ENCODE results near the gene KRTAP19-5.
"Not testable (repeated sequence)": the region's sequence is repeated elsewhere in the genome, so short reads cannot be mapped to it uniquely, and the experiment has no call there.

Gene KRTAP19-5

GRCh38 chr21:30502041-30502440 is at the start of gene KRTAP19-5:
Gene KRTAP19-5 (minus strand): TSS chr21:30502141. CDS start chr21:30502090, 51 bp downstream.
- no peaks in the 10 kb centered on the region for H3K9me3 ChIP-seq (ENCODE audit: control insufficient read depth, low read length)
- H3K36me3 ChIP-seq (ENCODE audit: control insufficient read depth, insufficient read depth, low read length, severe bottlenecking) = no peaks in the 10 kb centered on the region
- H3K4me3 ChIP-seq (ENCODE audit: low read length) = no peak within 1 kb of the TSS
- H3K27me3 ChIP-seq (replicated peaks; ENCODE audit: control insufficient read depth, insufficient read depth, low read length) = no peaks in the 10 kb centered on the region
- no peak for DNase-seq (ENCODE audit: low read depth)
- H3K9ac ChIP-seq (ENCODE audit: low read length) = no peak within 1 kb of the TSS
- no peaks in the 10 kb centered on the region for H3K4me1 ChIP-seq (ENCODE audit: control insufficient read depth, insufficient read depth, low read length)

DNA sequence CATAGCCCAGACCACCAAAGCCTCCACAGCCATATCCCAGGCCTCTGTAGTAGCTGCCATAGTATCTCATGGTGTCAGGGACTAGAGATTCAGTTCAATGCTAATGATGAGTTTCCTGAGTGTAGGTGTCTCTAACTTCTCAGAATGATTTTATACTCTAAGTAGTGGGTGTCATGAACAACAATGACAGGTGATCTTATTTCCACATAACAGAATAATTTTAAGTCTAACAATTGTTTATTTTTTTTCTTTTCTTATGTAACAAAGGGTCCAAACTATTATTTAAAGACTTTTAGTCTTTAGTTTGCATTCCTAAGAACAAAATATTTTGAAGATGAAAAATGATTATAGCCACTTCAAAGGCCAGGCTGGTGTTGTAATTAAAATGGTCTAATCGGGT is 39.8 kb upstream of the KRTAP19-5 start, which contains the start of gene KRTAP19-6:
Gene KRTAP19-6 (minus strand): TSS at position 101 of the 400 bp plus-strand sequence. CDS start 31 bp downstream, at position 70.
- Histone ChIP-seq H3K4me1 (ENCODE audit: control insufficient read depth, insufficient read depth, low read length) (no peaks in the 10 kb centered on the region), H3K9ac (ENCODE audit: low read length) (no peak within 1 kb of the TSS), H3K9me3 (ENCODE audit: control insufficient read depth, low read length) (no peaks in the 10 kb centered on the region), H3K27me3 (replicated peaks; ENCODE audit: control insufficient read depth, insufficient read depth, low read length) (no peaks in the 10 kb centered on the region), H3K4me3 (ENCODE audit: low read length) (no peak within 1 kb of the TSS), H3K36me3 (ENCODE audit: control insufficient read depth, insufficient read depth, low read length, severe bottlenecking) (no peaks in the 10 kb centered on the region)
- DNase-seq (ENCODE audit: low read depth) = no peak

DNA sequence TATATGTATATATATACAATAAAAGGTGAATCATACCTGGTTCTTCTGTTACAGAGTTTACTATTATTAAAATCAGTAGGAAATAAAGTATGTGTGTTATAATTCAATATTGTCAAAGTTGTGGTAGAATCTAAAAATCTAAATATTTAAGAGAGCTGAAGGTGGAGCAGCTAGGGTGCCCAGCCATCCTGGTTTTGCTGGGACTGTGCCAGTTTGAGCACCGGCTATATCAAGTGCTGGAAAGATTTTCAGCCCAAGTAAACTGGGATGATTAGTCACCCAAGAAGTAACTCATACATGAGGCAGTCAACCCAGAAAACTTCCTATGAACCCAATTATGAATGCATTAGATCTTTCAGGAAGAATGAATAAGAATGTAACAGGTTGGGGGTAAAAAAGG is 16.9 kb upstream of the KRTAP19-5 start:
- no peak for DNase-seq (ENCODE audit: low read depth)
- Histone ChIP-seq H3K9ac (ENCODE audit: low read length) (no peak overlapping the region), H3K4me1 (ENCODE audit: control insufficient read depth, insufficient read depth, low read length) (no peaks in the 10 kb centered on the region), H3K27me3 (replicated peaks; ENCODE audit: control insufficient read depth, insufficient read depth, low read length) (no peaks in the 10 kb centered on the region), H3K36me3 (ENCODE audit: control insufficient read depth, insufficient read depth, low read length, severe bottlenecking) (no peaks in the 10 kb centered on the region), H3K4me3 (ENCODE audit: low read length) (no peak overlapping the region), H3K9me3 (ENCODE audit: control insufficient read depth, low read length) (no peaks in the 10 kb centered on the region)

GRCh38 chr21:30515681-30516080 is 13.7 kb upstream of the KRTAP19-5 start:
- no peak overlapping the region for H3K9ac ChIP-seq (ENCODE audit: low read length)
- H3K4me3 ChIP-seq (ENCODE audit: low read length) = no peak overlapping the region
- no peaks in the 10 kb centered on the region for H3K27me3 ChIP-seq (replicated peaks; ENCODE audit: control insufficient read depth, insufficient read depth, low read length)
- no peaks in the 10 kb centered on the region for H3K9me3 ChIP-seq (ENCODE audit: control insufficient read depth, low read length)
- DNase-seq (ENCODE audit: low read depth) = no peak
- H3K36me3 ChIP-seq (ENCODE audit: control insufficient read depth, insufficient read depth, low read length, severe bottlenecking) = no peaks in the 10 kb centered on the region
- H3K4me1 ChIP-seq (ENCODE audit: control insufficient read depth, insufficient read depth, low read length) = no peaks in the 10 kb centered on the region

GRCh38 chr21:30505621-30506205 is 3.8 kb upstream of the KRTAP19-5 start:
- DNase-seq (ENCODE audit: low read depth); H3K27me3 ChIP-seq (replicated peaks; ENCODE audit: control insufficient read depth, insufficient read depth, low read length); H3K9me3 ChIP-seq (ENCODE audit: control insufficient read depth, low read length); H3K9ac ChIP-seq (ENCODE audit: low read length); H3K4me1 ChIP-seq (ENCODE audit: control insufficient read depth, insufficient read depth, low read length); H3K4me3 ChIP-seq (ENCODE audit: low read length); H3K36me3 ChIP-seq (ENCODE audit: control insufficient read depth, insufficient read depth, low read length, severe bottlenecking): not testable (repeated sequence)

GRCh38 chr21:30497065-30497464 is 4.9 kb downstream of the KRTAP19-5 start, which contains the start of gene KRTAP19-4:
Gene KRTAP19-4 (minus strand): TSS chr21:30497165. CDS start chr21:30497110, 55 bp downstream.
- no peaks in the 10 kb centered on the region for H3K27me3 ChIP-seq (replicated peaks; ENCODE audit: control insufficient read depth, insufficient read depth, low read length)
- H3K9me3 ChIP-seq (ENCODE audit: control insufficient read depth, low read length) = no peaks in the 10 kb centered on the region
- DNase-seq (ENCODE audit: low read depth) = no peak

GRCh38 chr21:30491963-30492428 is 9.9 kb downstream of the KRTAP19-5 start, which contains the start of gene KRTAP19-3:
Gene KRTAP19-3 (minus strand): TSS chr21:30492013. CDS start chr21:30491957, 56 bp downstream.
- H3K36me3 ChIP-seq (ENCODE audit: control insufficient read depth, insufficient read depth, low read length, severe bottlenecking) = no peaks in the 10 kb centered on the region
- H3K9me3 ChIP-seq (ENCODE audit: control insufficient read depth, low read length) = no peaks in the 10 kb centered on the region
- no peak within 1 kb of the TSS for H3K9ac ChIP-seq (ENCODE audit: low read length)
- peaks cover 6% of the 10 kb centered on the region for H3K4me1 ChIP-seq (ENCODE audit: control insufficient read depth, insufficient read depth, low read length)
- DNase-seq (ENCODE audit: low read depth) = no peak
- H3K4me3 ChIP-seq (ENCODE audit: low read length) = no peak within 1 kb of the TSS
- H3K27me3 ChIP-seq (replicated peaks; ENCODE audit: control insufficient read depth, insufficient read depth, low read length) = no peaks in the 10 kb centered on the region

More at GRCh38 chr21:30497065-30497464, 4.9 kb downstream of the KRTAP19-5 start, which contains the start of gene KRTAP19-4:
- Histone ChIP-seq H3K4me1 (ENCODE audit: control insufficient read depth, insufficient read depth, low read length) (no peaks in the 10 kb centered on the region), H3K9ac (ENCODE audit: low read length) (no peak within 1 kb of the TSS), H3K4me3 (ENCODE audit: low read length) (no peak within 1 kb of the TSS), H3K36me3 (ENCODE audit: control insufficient read depth, insufficient read depth, low read length, severe bottlenecking) (no peaks in the 10 kb centered on the region)

DNA sequence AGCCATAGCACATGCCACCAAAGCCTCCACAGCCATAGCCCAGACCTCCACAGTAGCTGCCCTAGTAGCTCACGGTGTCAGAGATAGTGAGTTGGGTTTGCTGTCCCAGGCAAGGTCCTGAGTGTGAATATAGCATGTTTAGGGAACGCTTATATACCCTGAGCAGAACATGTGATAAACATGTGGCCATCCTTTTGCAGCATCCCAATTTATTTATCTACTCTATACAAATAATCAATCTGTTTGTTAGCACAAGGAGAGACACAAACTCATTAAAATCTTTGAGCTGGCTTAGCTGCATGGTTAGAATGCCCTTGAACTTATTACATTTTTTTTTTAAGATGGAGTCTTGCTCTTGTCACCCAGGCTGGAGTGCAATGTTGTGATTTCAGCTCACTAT is 14.6 kb downstream of the KRTAP19-5 start, which contains the start of gene KRTAP19-2:
Gene KRTAP19-2 (minus strand): TSS at position 101 of the 400 bp plus-strand sequence. CDS start 88 bp downstream, at position 13.
- no peaks in the 10 kb centered on the region for H3K27me3 ChIP-seq (replicated peaks; ENCODE audit: control insufficient read depth, insufficient read depth, low read length)
- H3K9ac ChIP-seq (ENCODE audit: low read length) = no peak within 1 kb of the TSS
- peaks cover 6% of the 10 kb centered on the region for H3K4me1 ChIP-seq (ENCODE audit: control insufficient read depth, insufficient read depth, low read length)
- no peaks in the 10 kb centered on the region for H3K36me3 ChIP-seq (ENCODE audit: control insufficient read depth, insufficient read depth, low read length, severe bottlenecking)
- peaks cover 5% of the 10 kb centered on the region for H3K9me3 ChIP-seq (ENCODE audit: control insufficient read depth, low read length)
- H3K4me3 ChIP-seq (ENCODE audit: low read length) = no peak within 1 kb of the TSS
- DNase-seq (ENCODE audit: low read depth) = no peak

DNA sequence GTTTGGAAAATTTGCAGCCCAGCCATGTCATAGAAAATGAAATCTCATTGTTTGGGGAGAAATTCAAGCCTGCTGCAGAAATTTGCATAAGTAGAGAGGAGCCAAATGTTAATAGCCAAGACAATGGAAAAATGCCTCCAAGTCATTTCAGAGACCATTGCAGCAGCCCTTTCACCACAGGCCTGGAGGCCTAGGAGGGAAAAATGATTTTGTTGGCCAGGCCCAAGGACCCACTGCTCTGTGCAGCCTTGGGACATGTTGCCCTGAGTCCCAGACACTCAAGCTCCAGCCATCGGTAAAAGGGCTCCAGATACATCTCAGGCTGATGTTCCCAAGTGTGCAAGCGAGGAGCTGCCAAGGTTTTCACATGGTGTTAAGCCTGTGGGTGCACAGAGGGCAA is 15.8 kb downstream of the KRTAP19-5 start:
- Histone ChIP-seq H3K36me3 (ENCODE audit: control insufficient read depth, insufficient read depth, low read length, severe bottlenecking) (no peaks in the 10 kb centered on the region), H3K9ac (ENCODE audit: low read length) (no peak overlapping the region), H3K4me3 (ENCODE audit: low read length) (no peak overlapping the region), H3K9me3 (ENCODE audit: control insufficient read depth, low read length) (peaks cover 5% of the 10 kb centered on the region), H3K27me3 (replicated peaks; ENCODE audit: control insufficient read depth, insufficient read depth, low read length) (no peaks in the 10 kb centered on the region), H3K4me1 (ENCODE audit: control insufficient read depth, insufficient read depth, low read length) (no peaks in the 10 kb centered on the region)
- no peak for DNase-seq (ENCODE audit: low read depth)

- H3K9me3 ChIP-seq (ENCODE audit: control insufficient read depth, low read length) = peaks cover 5% of the 10 kb centered on the region
- H3K27me3 ChIP-seq (replicated peaks; ENCODE audit: control insufficient read depth, insufficient read depth, low read length) = no peaks in the 10 kb centered on the region
- H3K36me3 ChIP-seq (ENCODE audit: control insufficient read depth, insufficient read depth, low read length, severe bottlenecking) = no peaks in the 10 kb centered on the region
- no peak for DNase-seq (ENCODE audit: low read depth)
- no peak overlapping the region for H3K9ac ChIP-seq (ENCODE audit: low read length)
- no peaks in the 10 kb centered on the region for H3K4me1 ChIP-seq (ENCODE audit: control insufficient read depth, insufficient read depth, low read length)
- H3K4me3 ChIP-seq (ENCODE audit: low read length) = no peak overlapping the region
Observed at GRCh38 chr21:30482130-30482529, 19.8 kb downstream of the KRTAP19-5 start.

- no peaks in the 10 kb centered on the region for H3K36me3 ChIP-seq (ENCODE audit: control insufficient read depth, insufficient read depth, low read length, severe bottlenecking)
Observed at GRCh38 chr21:30480145-30480544, 21.8 kb downstream of the KRTAP19-5 start, which contains the start of gene KRTAP19-1. Gene KRTAP19-1 (minus strand): TSS chr21:30480367. CDS start chr21:30480317, 50 bp downstream.

More at GRCh38 chr21:30480145-30480544, 21.8 kb downstream of the KRTAP19-5 start, which contains the start of gene KRTAP19-1:
- H3K4me1 ChIP-seq (ENCODE audit: control insufficient read depth, insufficient read depth, low read length) = no peaks in the 10 kb centered on the region
- no peaks in the 10 kb centered on the region for H3K27me3 ChIP-seq (replicated peaks; ENCODE audit: control insufficient read depth, insufficient read depth, low read length)
- H3K4me3 ChIP-seq (ENCODE audit: low read length) = no peak within 1 kb of the TSS
- no peaks in the 10 kb centered on the region for H3K9me3 ChIP-seq (ENCODE audit: control insufficient read depth, low read length)
- no peak within 1 kb of the TSS for H3K9ac ChIP-seq (ENCODE audit: low read length)
- no peak for DNase-seq (ENCODE audit: low read depth)
